Endothelial cell of umbilical vein (primary cell): ENCODE data around the gene TOR1AIP1. TPM values are rescaled to one million over a fixed set of nuclear protein-coding genes. Genes with fewer than 3 reads are reported as not detected.

Experiments used
- BruUV-seq: library from RNA; stranded (reverse); fragments of 400-500 nt; replicated peaks from 2 replicates; lab custom pipeline; 2021; lab: Mats Ljungman, UMichigan
- CTCF ChIA-PET: fragments of 300-600, 350-600 bp; sonication (Branson Sonifier 250); formaldehyde crosslinking; loops from one replicate; lab custom pipeline; 2021; ENCODE audit warnings: antibody characterized with exemption, inconsistent platforms; lab: Charles Lee
- POLR2A ChIA-PET: fragments of 300-600, 350-600 bp; sonication (Branson Sonifier 250); formaldehyde crosslinking; loops from one replicate; lab custom pipeline; 2021; ENCODE audit warnings: antibody characterized with exemption, inconsistent platforms; lab: Charles Lee
- DNase-seq: peaks from one replicate; pipeline ENCODE4 v3.0.0-alpha.2; 2011; ENCODE audit warnings: low read depth, low spot score
- FAIRE-seq: peaks from 2 replicates; lab custom pipeline; 2011; peaks lifted over from hg19 to GRCh38; lab: Jason Lieb, UNC
- H2AFZ ChIP-seq: 2 replicates; pipeline ENCODE4 v1.6.0; 2012; ENCODE audit warnings: low read depth, low read length, control low read depth, inconsistent platforms
- H3K27ac ChIP-seq: 2 replicates; pipeline ENCODE4 v1.5.1; 2011; ENCODE audit warnings: low read depth, mild to moderate bottlenecking, control low read depth, low read length, moderate library complexity; ENCODE audit not compliant: insufficient read depth
- H3K27me3 ChIP-seq, 2 experiments: 2 replicates each; pipeline versions ENCODE4 v1.6.0 to v1.6.1; 2011; ENCODE audit warnings: low read length in 2 of 2, mixed read lengths in 1 of 2; ENCODE audit not compliant: control insufficient read depth in 2 of 2, insufficient read depth in 2 of 2
- H3K36me3 ChIP-seq, 2 experiments: 2 replicates in 1 of 2; 3 replicates in 1 of 2; pipeline ENCODE4 v1.5.1; 2011; ENCODE audit warnings: low read length in 2 of 2, mild to moderate bottlenecking in 1 of 2, moderate library complexity in 1 of 2; ENCODE audit not compliant: control insufficient read depth in 2 of 2, insufficient read depth in 2 of 2; ENCODE audit errors: extremely low read depth in 1 of 2
- H3K4me1 ChIP-seq: 3 replicates; pipeline ENCODE4 v1.5.1; 2011; ENCODE audit warnings: mild to moderate bottlenecking, low read length; ENCODE audit not compliant: control insufficient read depth, insufficient read depth; ENCODE audit errors: extremely low read depth
- H3K4me2 ChIP-seq: 2 replicates; pipeline ENCODE4 v1.6.1; 2011; ENCODE audit warnings: low read length, control low read depth, mixed read lengths; ENCODE audit not compliant: insufficient read depth
- H3K4me3 ChIP-seq, 3 experiments: fragments of 200-600 bp in 1 of 3; sonication (generic), shearing (Covaris generic) in 1 of 3; replicated peaks in 1 of 3; 2 replicates each; pipeline ENCODE4 v1.5.1; 2011 to 2016; ENCODE audit warnings: control low read depth in 3 of 3, low read length in 3 of 3, mild to moderate bottlenecking in 2 of 3, inconsistent platforms in 1 of 3, low read depth in 1 of 3, moderate library complexity in 1 of 3; ENCODE audit not compliant: insufficient read depth in 1 of 3
- H3K79me2 ChIP-seq: 2 replicates; pipeline ENCODE4 v1.6.0; 2012; ENCODE audit warnings: low read length, inconsistent platforms; ENCODE audit not compliant: control insufficient read depth, insufficient read depth
- H3K9ac ChIP-seq: replicated peaks from 2 replicates; pipeline ENCODE3; 2011; ENCODE audit warnings: low read length, control low read depth; ENCODE audit not compliant: insufficient read depth; ENCODE audit errors: extremely low read depth
- H3K9me1 ChIP-seq: replicated peaks from 3 replicates; pipeline ENCODE4 v1.6.0; 2011; ENCODE audit warnings: mild to moderate bottlenecking, low read length; ENCODE audit not compliant: control insufficient read depth, insufficient read depth; ENCODE audit errors: extremely low read depth
- H3K9me3 ChIP-seq: replicated peaks from 2 replicates; pipeline ENCODE4 v1.5.1; 2012; ENCODE audit warnings: low read length, inconsistent platforms; ENCODE audit not compliant: control insufficient read depth, insufficient read depth
- H4K20me1 ChIP-seq: replicated peaks from 2 replicates; pipeline ENCODE3; 2011; ENCODE audit warnings: mild to moderate bottlenecking, low read length; ENCODE audit not compliant: control insufficient read depth, insufficient read depth; ENCODE audit errors: extremely low read depth
- EZH2 ChIP-seq: IDR thresholded peaks from 2 replicates; pipeline ENCODE4 v1.6.1; 2012; ENCODE audit warnings: borderline replicate concordance, low read depth, mild to moderate bottlenecking, moderate library complexity, low read length, inconsistent platforms; ENCODE audit not compliant: severe bottlenecking
- FOS ChIP-seq: IDR thresholded peaks from 2 replicates; pipeline ENCODE4 v1.6.1; 2011; ENCODE audit warnings: mild to moderate bottlenecking, low read length, moderate library complexity, borderline replicate concordance; ENCODE audit not compliant: insufficient read depth
- GATA2 ChIP-seq: IDR thresholded peaks from 2 replicates; pipeline ENCODE4 v1.7.0; 2011; ENCODE audit warnings: low read depth, mild to moderate bottlenecking, moderate library complexity, mixed read lengths, low read length; ENCODE audit not compliant: insufficient read length, insufficient read depth
- JUN ChIP-seq: IDR thresholded peaks from 2 replicates; pipeline ENCODE4 v1.6.1; 2011; ENCODE audit warnings: borderline replicate concordance, low read depth; ENCODE audit not compliant: insufficient read length, insufficient read depth
- MYC ChIP-seq: IDR thresholded peaks from one replicate; pipeline ENCODE4 v1.6.1; 2011; ENCODE audit warnings: mild to moderate bottlenecking, low read depth, low read length
- POLR2A ChIP-seq: IDR thresholded peaks from 2 replicates; pipeline ENCODE4 v1.6.1; 2012; ENCODE audit warnings: low read depth, mild to moderate bottlenecking, control low read depth, low read length
- POLR2AphosphoS5 ChIP-seq: IDR thresholded peaks from 2 replicates; pipeline ENCODE4 v1.6.1; 2012; ENCODE audit warnings: low read depth, mild to moderate bottlenecking, control low read depth, low read length, moderate library complexity; ENCODE audit not compliant: insufficient read depth
- dilution Hi-C: fragments of 300-500 bp; cut with MboI; formaldehyde crosslinking; loops from one replicate; pipeline ENCODE4 v1.15.0; 2019; ENCODE audit warnings: low sequenced_read_pairs; ENCODE audit not compliant: extremely low pct_ligation_motif_present
- intact Hi-C: fragments of 100-400 bp; cut with micrococcal nuclease; formaldehyde crosslinking; loops from one replicate; pipeline ENCODE4 v1.10.0; 2022
- polyA plus RNA-seq, 4 experiments: library from polyadenylated mRNA; depleted of rRNA in 3 of 4; stranded (reverse) in 3 of 4; unstranded in 1 of 4; fragments of >200 nt; gene quantifications; 2 replicates each; pipeline versions ENCODE4 v1.2.1 to v1.2.3, GENCODE V29; 2011 to 2012; ENCODE audit warnings: missing spikeins in 1 of 4
- total RNA-seq: library from RNA; stranded (reverse); gene quantifications from 2 replicates; pipeline ENCODE4 v1.2.3, GENCODE V29; 2021
- TF ChIP-seq, protein P1 (sequence below), 2 donors: IDR thresholded peaks; 1 replicate in 1 of 2; 2 replicates in 1 of 2; pipeline ENCODE4 v1.5.1; 2011; ENCODE audit warnings: low read length in 2 of 2, mild to moderate bottlenecking in 2 of 2, moderate library complexity in 2 of 2, control low read depth in 1 of 2, inconsistent platforms in 1 of 2, low read depth in 1 of 2; ENCODE audit not compliant: insufficient read depth in 1 of 2; ENCODE audit errors: extremely low read depth in 1 of 2
- TF ChIP-seq, protein P2 (sequence below): IDR thresholded peaks from 2 replicates; pipeline ENCODE4 v1.6.1; 2011; ENCODE audit not compliant: insufficient read depth, insufficient read length

The TOR1AIP1 gene
- total and polyA plus RNA-seq, 2 donors (not counting 3 experiments of a cell fraction or from before 2014, with no cell fraction given), result 12.0 to 28.8 TPM

DNA sequence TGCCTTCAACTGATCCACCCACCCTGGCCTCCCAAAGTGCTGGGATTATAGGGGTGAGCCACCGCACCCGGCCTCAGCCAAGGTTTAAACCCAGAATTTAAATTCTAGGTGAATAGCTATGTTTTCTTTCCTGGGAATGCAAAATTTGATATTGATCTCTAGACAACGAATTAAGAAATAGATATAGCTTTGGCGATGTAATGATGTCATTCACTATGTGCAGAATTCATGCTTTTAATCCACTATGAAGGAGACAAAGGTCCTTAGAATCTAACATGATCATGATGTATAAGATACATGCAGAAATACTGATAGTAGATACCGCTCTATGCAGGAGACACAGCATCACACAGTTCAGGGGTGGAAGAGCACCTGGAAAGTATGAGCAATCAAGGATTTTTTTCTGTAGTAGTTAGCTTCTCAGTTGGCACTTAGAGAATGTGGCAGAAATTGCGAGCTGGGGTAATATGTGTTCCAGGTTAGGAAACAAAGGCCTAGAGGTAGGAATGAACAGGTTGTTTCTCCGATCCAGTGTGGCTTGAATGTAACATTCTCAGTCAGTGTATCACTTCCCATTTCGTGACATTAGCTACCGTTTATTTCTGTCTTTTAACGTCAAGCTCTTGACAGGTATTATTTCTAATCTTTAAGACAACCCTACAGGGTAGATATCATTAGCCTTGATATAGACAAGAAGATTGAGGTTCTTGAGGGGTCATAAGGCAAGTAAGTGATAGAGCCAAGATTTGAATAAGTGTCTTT is 69.5 kb downstream of the TOR1AIP1 start:
- DNase-seq, result no peak
- Histone ChIP-seq H3K4me3 (no peak overlapping the region), H3K9me3 (no peaks in the 10 kb centered on the region), H4K20me1 (no peaks in the 10 kb centered on the region), H3K4me2 (no peak overlapping the region), H3K79me2 (peaks cover 17% of the 10 kb centered on the region), H3K9me1 (no peaks in the 10 kb centered on the region), H2AFZ (no peak overlapping the region), H3K27ac (no peak overlapping the region), H3K27me3 (no peaks in the 10 kb centered on the region), H3K9ac (no peak overlapping the region), H3K4me1 (peaks cover 25% of the 10 kb centered on the region), H3K36me3 (no peaks in the 10 kb centered on the region)
- TF ChIP-seq GATA2 (no peak), POLR2AphosphoS5 (no peak), MYC (no peak), FOS (no peak), EZH2 (no peak), POLR2A (no peak), JUN (no peak)
- TF ChIP-seq, protein P1, sequence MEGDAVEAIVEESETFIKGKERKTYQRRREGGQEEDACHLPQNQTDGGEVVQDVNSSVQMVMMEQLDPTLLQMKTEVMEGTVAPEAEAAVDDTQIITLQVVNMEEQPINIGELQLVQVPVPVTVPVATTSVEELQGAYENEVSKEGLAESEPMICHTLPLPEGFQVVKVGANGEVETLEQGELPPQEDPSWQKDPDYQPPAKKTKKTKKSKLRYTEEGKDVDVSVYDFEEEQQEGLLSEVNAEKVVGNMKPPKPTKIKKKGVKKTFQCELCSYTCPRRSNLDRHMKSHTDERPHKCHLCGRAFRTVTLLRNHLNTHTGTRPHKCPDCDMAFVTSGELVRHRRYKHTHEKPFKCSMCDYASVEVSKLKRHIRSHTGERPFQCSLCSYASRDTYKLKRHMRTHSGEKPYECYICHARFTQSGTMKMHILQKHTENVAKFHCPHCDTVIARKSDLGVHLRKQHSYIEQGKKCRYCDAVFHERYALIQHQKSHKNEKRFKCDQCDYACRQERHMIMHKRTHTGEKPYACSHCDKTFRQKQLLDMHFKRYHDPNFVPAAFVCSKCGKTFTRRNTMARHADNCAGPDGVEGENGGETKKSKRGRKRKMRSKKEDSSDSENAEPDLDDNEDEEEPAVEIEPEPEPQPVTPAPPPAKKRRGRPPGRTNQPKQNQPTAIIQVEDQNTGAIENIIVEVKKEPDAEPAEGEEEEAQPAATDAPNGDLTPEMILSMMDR (IDR thresholded peaks at IDR 0.05; ENCODE audit: extremely low read depth in 1 of 2, insufficient read depth in 1 of 2, low read depth in 1 of 2, low read length in 2 of 2), result no peak
- TF ChIP-seq, protein P2, sequence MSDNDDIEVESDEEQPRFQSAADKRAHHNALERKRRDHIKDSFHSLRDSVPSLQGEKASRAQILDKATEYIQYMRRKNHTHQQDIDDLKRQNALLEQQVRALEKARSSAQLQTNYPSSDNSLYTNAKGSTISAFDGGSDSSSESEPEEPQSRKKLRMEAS, result no peak
- BruUV-seq, result no TSS peak
- ChIA-PET POLR2A (no interaction called here), CTCF (no interaction called here)
- no peak for FAIRE-seq
- intact Hi-C loops, result no loop called here
- dilution Hi-C loops, result no loop called here
